DMS153 treated with DMSO at 0.1 percent for 48 hours (cell line): ENCODE data around the gene ST3GAL6.

Source experiments
- DNase-seq: peaks from one replicate; lab custom pipeline; 2025; ENCODE audit not compliant: unreplicated experiment; lab: John Stamatoyannopoulos, UW

ST3GAL6 gene

DNA sequence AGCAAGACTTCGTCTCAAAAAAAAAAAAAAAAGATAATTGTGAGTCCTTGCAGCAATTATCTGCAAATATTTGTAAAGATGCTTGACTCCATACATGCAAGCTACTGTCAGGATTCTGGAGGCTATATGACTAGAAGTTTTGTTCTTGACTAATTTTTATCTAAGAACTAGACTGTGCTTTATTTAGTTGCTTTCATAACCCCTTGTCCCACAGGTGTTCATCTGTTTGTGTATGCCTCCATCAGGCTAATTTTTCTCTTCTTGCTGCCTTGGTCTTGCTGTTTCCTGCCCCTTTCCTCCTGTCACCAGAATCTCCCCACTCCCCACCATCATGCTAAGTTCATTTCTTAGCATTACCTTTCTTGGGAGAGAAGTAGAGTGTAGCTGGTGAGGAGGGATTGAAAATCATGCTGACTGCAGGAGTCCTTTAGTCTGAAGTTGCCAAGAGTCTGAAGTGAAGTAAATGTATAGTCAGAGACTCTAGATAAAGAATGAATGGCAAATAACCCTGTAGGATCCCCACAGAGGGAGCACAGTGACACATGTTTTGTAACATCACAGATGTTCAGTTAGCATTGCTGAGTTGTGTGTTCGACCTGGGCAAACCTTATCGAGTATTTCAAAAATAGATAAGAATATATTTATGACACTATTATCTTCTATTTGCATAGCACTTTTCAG, 12.5 kb downstream of the ST3GAL6 start:
- DNase-seq = no peak

DNA sequence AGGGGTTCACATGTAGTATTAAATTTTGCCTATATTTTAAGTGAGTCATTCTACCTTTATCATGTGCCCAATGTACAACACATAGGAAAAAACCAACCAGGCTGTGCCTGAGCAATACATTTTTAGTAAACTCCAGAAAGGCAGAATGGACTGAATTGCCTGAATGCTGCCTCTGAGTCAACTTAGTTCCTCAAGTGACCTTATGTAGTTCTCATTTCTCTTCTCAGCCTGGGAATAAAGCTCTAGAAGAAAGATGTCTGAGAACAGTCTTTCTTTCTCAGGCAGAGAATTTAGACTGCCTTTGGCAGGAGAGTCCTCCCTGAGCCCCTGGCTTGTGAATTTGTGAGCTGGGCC, 13.0 kb downstream of the ST3GAL6 start:
- DNase-seq = no peak

DNA sequence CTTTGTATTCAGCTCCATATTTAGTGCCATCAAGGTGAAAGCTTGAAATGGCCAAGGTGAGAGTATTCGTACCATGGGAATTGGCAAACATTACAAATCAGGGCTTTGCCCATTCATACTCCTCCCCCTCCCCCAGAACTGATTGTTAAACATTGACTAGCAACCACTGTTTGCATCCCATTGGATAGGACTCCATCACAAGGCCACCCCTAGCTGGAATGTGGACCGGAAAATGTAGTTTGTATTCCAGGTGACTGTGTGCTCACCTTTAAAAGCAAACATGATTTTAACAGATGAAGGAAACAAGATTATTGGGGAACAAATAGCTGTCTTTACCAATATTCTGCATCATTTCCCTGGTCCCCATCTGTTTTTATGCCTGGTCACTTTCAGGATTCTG, 14.1 kb downstream of the ST3GAL6 start:
- no peak for DNase-seq

DNA sequence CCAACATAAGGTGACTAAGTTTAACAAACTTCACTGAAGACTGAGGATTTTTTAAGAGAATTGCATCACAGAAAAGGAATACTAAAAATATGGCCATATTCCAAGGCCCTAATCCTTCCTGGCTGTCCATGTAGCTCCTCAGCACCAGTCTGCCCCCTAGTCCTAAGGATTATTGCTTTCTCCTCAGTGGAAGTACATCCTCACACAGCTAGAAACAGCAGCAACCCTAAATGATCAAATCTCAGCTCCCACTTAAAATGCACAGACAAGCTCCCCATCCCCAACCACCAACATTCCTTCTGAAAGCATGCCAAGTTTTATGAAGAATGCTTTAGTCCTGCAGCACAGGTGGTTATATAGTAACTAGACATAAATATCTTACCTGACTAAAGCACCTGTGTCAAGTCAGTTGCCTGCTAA, 14.7 kb downstream of the ST3GAL6 start:
- DNase-seq = no peak

DNA sequence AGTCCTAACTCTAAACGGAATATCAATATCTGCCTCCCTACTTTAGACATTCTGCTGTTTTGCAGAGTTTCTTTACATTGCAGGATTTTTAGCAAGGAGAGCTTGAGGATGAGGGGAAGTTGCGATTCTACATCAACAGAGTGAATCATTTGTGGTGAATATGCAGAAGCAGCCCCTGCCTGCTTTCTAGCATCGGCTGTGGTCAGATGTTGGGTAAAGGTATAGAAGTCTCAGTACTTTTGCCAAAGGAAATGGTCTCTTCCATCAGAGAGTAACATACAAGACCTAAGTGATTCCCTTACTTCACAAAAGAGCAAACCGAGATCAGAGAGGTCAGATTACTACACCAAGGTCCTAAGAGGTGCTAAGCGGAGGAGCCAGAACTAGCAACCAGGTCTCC, 15.2 kb downstream of the ST3GAL6 start:
- no peak for DNase-seq

DNA sequence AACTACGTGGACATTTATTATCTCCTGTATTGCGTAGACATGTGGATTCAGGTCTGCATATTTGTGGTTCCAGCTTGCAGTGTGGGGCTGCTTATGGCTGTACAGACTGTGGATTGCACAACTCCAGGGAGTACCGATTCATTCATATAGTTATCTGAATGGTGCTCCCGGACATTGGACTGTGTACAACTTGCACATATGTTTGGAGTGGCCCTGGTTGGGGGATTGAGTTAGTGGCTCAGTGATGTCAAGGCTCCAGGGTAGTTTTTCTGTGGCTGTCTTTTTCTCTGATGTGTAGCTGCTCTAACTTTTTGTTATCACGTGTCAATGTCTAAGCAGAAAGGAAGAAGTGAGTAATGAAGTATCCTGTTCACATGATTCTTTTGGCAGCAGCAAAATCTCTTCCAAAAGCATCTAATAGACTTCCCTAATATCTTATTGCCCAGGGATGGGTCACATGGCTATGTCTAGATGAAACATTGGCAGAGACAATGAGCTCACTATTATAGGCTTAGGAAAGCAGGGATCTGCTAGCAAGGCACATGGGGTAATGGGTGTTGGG, 15.8 kb downstream of the ST3GAL6 start:
- DNase-seq = no peak

DNA sequence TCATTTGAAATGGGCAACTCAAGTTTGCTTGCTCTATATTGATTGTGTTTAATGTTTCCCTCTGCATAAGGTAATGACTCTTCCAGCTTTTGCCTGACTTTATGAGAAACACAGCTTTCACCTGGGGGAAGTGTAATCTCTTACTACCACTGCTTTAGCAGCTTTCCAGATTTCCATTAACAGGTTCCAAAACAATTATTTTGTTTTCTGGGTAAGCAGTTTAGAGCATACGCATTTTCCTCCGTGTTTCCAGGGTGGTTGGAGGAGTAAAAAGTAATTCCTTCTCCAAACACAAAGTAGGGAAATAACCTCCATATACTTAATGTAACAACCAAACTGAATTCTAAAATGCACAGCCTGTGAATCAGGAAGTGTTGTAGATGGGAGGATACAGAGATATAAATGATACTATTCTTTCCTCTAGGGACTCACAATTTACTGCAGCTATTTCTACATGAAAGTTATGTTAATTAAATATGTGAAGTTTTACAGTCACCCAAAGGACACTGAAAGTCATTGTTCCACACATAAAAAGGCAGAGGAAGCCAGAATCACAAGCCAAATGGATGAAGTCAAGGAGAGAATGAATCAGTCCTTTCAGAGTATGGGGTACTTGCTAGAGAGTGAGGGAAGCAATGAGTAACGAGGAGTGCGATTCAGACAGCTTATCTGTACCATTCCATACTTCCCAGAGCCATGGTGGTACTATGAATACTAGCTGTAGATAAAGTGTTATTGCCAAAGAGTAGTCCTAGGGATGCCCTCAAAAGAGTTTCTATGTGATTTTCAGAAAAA, 16.6 kb downstream of the ST3GAL6 start:
- DNase-seq = no peak

DNA sequence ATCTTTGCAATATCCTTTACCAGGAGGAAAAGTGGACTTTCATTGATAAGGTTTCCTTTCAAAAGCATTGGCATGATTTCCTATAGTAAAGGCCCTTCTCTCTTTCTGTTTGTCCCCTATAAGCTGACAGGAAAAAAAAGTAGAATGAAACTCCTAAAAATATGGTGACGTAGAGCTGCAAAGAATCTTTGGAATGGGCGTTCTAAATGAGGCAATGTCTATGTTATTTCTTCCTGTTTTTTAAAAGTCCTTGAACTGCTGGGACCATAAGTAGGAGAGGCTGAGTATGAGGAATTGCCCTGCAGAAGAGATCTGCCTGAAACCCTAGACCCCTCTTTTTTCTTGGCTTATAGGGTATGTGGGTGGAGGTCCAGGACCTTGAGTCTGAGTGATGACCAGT, 17.2 kb downstream of the ST3GAL6 start:
- no peak for DNase-seq

DNA sequence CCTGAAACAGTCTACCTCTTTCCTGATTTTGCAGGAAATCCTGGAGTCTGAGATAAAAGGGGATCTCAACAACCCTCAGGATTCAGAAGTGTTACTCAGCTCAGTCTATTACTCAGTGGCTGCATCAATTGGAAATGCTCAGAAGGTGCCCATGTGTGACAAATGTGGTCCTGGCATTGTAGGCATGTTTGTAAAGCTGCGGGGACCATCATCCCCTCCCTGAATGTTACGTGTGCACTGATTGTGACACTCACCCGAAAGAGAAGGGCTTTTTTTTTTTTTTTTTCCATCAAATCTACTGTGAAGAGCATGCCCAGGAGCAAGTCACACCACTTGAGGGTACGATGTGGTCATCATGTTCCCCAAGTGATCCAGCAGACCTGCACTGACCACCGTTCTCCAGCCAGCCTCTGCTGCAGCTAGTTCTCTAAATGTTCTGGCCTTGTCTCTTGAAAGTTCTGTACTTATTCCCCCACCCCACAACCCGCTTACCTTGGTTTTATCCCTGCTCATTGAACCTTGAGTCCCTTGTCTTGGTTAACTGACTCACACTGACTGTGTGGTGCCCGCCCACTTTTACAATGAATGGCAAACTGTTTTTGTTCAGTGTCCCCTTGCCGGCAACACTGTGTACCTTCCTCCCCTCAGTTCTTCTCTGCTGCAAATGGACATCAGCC, 19.8 kb downstream of the ST3GAL6 start:
- DNase-seq = no peak

DNA sequence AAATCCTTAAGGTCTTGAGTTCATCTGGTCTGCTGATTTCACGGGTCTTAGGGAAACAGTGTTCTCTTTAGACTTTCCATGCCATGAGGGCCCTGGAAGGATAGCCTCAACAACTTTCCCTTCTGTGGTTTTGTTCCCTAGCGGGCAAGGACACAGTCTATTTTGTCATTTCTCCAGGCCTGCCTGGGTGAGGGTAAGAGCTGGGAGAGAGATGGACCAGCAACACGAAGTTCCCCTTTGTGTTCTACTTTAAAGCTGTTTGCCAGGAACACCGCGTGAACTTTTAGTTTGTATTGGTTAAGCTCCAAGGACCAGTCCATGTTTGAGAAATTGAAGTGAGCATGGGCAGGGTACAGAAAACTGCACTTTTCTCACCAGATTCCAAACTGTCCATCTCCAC, 20.9 kb downstream of the ST3GAL6 start:
- no peak for DNase-seq

DNA sequence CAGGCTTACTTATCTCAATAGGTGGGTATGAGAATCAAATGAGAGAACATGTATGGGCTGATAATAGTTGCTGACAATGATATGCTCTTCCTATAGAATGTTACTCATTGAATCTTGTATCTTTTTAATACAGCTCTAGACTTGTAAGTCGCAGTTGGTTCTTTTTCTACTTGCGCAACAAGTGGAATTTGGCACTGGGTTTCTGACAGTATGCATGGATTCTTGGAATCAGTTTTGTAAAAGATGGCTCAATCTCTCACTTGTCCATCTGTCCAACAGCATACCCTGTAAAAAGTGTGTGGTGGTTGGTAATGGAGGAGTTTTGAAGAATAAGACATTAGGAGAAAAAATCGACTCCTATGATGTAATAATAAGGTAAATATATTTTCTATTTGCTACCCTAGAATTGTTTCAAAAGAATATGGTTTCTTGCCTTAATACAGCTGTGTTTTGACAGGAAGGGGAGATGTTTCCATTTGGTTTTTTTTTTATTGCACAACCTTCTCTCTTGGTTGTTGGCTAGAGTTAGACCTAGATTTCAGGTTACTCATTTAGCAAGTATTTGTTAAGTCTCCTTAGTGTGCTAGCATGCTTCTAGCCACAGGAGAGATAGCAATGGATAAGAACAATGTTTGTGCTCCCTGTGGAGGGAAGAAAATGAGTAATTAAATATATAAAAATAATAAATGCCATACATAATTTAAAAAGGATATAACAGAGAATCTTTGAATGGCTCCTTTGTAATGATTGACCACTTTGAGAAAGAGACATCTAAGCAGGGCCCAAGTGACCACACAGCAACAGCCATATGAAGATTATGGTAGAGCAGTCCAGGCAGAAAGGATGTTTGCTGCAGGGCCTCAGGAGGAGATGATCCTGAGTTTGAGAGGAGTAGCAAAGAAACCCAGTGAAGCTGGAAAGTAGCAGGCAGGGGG, 21.8 kb downstream of the ST3GAL6 start:
- no peak for DNase-seq

DNA sequence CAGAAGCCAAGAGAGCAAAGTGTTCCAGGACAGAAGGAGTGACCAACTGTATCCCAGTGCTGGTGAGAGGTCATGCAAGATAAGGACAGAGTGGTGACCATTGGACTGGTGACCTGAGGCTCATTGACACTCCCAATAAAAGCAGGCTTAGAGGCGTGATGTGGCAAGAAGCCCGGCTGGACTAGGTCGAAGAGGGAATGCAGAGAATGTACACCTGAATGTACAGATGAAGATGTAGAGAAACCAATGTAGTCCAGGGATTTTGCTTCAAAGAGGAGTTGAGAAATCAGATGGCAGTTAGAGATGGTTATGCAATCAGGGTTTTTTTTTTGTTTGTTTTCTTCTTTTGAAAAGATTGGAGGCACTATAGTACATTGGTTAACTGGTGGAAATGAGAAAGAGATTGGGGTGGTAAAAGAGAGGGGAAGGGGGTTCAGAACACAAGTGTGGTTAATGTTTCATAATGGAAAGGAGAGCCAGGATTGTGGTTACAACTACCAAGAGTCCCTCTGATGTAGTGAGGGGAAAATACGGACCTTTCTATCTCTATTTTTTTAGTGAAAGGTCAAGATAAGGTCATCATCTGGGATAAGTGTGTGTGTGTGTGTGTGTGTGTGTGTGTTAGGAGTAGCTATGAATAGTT, 23.3 kb downstream of the ST3GAL6 start:
- DNase-seq = no peak

DNA sequence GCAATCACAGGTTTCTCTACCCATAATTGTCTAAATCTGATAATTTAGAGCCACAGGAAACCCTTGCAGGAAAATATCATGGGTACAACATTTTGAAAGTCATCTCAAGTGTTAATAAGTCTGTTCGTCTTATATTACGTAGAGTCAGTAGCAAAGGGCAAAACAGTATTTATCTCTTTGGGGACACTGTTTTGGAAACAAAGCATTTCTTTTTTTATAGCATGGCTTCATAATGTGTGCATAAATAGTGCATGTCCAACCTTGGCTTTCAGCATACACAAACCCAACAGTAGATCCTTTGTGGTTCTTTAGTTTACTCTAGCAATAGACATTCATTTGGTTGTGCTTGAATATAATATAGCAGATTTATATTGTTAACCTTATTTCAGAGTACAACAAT, 24.0 kb downstream of the ST3GAL6 start:
- DNase-seq = no peak

DNA sequence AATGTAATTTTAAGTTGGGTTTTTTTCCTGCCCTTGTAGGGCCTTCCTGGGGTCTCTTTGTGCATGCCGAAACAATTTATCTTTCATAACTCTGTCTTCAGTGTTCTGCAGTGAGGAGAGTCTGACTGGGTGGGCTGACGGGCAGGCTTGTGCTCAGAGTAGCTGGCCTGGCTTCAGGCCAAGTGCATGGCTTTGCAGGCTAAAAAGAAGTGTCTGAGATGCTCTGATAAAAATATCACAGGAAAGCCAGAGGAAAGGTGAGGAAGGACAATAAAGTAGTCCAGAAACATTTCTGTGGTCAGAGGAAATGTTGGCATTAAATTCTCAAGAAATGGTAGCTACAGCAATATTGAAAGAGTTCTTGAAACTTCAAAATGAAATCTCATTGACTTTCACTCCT, 25.5 kb downstream of the ST3GAL6 start:
- DNase-seq = no peak

DNA sequence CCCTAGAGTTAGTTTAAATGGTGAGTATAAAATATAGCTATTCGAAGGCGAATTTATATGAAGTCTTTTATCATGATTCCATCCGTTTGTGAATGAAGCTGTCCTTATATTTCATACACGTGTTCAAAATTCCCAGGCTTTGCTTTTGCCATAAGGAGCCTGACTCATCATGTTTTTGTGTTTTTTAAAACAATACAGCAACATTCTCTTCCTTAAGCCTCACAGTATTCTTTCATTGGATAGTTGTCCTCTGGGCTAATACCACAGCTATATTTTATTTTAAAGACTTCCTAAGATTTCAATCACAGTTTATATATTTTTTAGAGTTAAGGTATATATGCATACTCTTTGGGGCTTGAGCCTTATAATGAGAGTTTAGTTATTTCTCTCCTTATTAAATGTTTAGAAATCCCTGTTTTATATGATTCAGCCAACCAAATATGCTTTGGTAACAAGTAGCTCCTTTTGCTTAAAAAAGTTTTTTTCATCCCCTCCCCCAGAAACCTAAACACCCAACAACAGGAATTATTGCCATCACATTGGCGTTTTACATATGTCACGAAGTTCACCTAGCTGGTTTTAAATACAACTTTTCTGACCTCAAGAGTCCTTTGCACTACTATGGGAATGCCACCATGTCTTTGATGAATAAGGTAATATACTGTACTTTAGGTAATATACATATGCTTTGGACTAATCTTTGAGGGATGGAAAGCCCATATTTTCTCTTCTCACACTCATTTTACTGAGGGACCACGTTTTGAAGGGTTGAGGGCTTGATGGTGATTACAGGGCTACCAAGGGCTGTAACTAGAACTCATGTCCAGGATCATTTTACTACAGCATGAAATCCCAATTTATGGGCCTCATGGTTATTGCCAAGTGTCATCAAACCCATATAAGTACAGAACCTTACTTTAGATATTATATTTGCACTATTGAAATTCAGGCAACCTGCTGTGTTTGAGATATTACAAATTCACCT, 28.5 kb downstream of the ST3GAL6 start:
- no peak for DNase-seq

DNA sequence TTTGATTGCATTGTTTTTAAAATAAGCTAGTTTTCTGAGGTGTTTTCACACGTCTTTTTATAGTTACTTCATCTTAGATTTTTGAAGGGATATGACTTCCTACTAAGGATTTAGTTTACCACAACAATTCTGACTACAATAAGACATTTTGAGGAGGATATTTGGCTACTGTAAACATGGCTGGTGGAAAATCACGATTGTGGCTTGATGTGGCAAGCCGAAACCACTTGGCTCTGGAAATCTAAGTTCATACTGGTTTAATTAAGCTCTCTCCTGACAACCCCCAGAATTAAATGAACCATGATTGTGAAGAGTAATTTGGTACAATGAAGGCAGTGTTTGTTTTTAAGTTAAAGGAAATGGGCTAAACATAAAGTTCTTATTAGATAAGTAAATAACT, 30.8 kb downstream of the ST3GAL6 start:
- DNase-seq = no peak

DNA sequence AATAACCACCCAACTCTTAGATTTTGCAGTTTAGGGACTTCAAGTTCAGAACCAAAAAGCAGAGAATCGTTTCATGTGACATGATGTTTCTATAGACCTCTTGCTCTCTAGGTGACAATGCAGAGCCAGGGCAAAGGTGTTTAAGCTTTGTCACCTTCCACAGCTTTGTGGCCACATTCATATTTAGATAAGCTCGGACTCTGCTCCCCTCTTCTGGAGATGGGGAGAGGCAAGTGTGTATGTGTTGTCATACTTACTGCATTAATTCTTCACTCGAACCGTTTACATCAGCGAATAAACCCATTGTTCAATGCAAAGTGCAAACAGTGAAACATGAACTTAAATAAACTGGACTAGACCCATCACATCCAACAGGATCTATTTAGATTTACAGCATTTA, 33.2 kb downstream of the ST3GAL6 start:
- DNase-seq = peak; percentile 1

DNA sequence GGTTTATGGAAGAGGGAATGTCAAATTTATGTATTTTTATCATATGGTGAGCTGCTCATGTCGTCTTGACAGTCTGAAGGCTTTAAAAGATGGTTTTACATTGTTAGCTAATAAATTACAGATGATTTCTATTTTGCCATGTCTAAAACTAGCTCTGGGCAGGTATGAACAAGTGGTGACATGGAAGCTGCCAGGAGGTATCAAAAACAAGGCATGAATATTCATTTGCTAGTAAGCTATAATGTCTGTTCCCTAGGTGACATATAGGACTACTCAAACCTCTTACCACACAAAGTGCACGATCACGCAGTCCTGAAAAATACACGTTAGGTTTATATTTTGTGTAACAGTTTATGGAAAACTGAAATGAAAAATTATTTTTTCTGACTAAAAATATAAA, 34.8 kb downstream of the ST3GAL6 start:
- DNase-seq = no peak

DNA sequence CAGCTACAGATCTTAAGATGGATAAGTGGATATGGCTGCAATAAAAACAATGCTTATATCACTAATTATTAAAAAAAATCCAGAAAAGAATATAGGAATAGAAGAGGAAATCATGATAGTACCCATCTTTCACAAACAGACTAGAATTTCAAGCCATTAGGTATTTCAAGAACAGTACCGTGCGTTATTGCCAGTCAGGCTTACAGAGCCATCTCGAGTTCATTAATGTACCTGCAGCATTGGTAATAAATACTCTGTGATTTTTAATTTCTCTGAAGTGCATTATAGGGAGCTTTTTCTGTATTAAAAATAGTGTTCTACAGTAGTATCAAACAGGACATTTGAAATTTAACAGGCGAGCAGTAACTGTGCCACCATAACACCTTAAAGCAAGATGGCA, 35.7 kb downstream of the ST3GAL6 start:
- no peak for DNase-seq
